SK-N-SH treated with all-trans-retinoic acid at 6 μM for 48 hours (cell line): Measurements from ENCODE around the gene SOX21.

Experiments
- BACH2 ChIP-seq: fragments of 250-450 bp; sonication (Bioruptor Pico); IDR thresholded peaks from 2 replicates; pipeline ENCODE4 v1.9.0; 2021; ENCODE audit warnings: mild to moderate bottlenecking, borderline replicate concordance
- OSR1 ChIP-seq: fragments of 250-450 bp; sonication (Bioruptor Pico); IDR thresholded peaks from 2 replicates; pipeline ENCODE4 v1.8.0; 2022; ENCODE audit warnings: moderate library complexity, mild to moderate bottlenecking, inconsistent platforms
- PPARA ChIP-seq: fragments of 250-450 bp; sonication (Bioruptor Pico); IDR thresholded peaks from 2 replicates; pipeline ENCODE4 v1.5.0; 2020; ENCODE audit warnings: mild to moderate bottlenecking, borderline replicate concordance
- ZFP3 ChIP-seq: fragments of 250-450 bp; sonication (Bioruptor Pico); IDR thresholded peaks from 2 replicates; pipeline ENCODE4 v1.5.0; 2020; ENCODE audit warnings: mild to moderate bottlenecking, moderate library complexity
- ZFP30 ChIP-seq: fragments of 450-650 bp; formaldehyde crosslinking; IDR thresholded peaks from 2 replicates; pipeline ENCODE4 v1.5.0; 2022; ENCODE audit warnings: mild to moderate bottlenecking, moderate library complexity

- TF ChIP-seq OSR1 (CRISPR knock-in tag) (no peak), BACH2 (CRISPR knock-in tag) (no peak), ZFP30 (CRISPR knock-in tag) (no peak), ZFP3 (CRISPR knock-in tag) (no peak), PPARA (CRISPR knock-in tag) (no peak)
These were observed 3.7 kb upstream of the SOX21 start for GRCh38 chr13:94716016-94716415.
